ENCODE results near the gene OSMR.

The OSMR gene

GRCh38 chr5:38891563-38891962 is 45.8 kb downstream of the OSMR start:
- Histone ChIP-seq H3F3A (ENCODE audit: control insufficient read depth, insufficient read depth) (no peaks in the 10 kb centered on the region), H4K20me1 (ENCODE audit: control insufficient read depth, insufficient read depth, low read depth, low read length) (no peaks in the 10 kb centered on the region), H3K36me3 (ENCODE audit: control insufficient read depth, low read length) (no peaks in the 10 kb centered on the region), H3K9me3 (ENCODE audit: control insufficient read depth, insufficient read depth, low read length) (no peaks in the 10 kb centered on the region), H3K4me2 (ENCODE audit: low read length) (no peak overlapping the region), H3K27ac (ENCODE audit: low read depth, low read length) (no peak overlapping the region), H3K4me3 (ENCODE audit: low read length) (no peak overlapping the region), H3K79me2 (ENCODE audit: control insufficient read depth, low read length) (no peaks in the 10 kb centered on the region), H3K4me1 (ENCODE audit: control insufficient read depth, low read length) (no peaks in the 10 kb centered on the region), H3K9me2 (replicated peaks; ENCODE audit: control insufficient read depth, low read length) (no peaks in the 10 kb centered on the region), H3K27me3 (ENCODE audit: control insufficient read depth, low read length) (no peaks in the 10 kb centered on the region)
- no peak for TF ChIP-seq EZH2phosphoT487 (IDR thresholded peaks at IDR 0.05; ENCODE audit: borderline replicate concordance, low read length)
- no peak for TF ChIP-seq CTCF (IDR thresholded peaks at IDR 0.05; ENCODE audit: low read depth, low read length, poor library complexity, severe bottlenecking)

- Histone ChIP-seq H3K9me3 (ENCODE audit: control insufficient read depth, insufficient read depth, low read length) (no peaks in the 10 kb centered on the region), H3K9me2 (replicated peaks; ENCODE audit: control insufficient read depth, low read length) (no peaks in the 10 kb centered on the region), H3K27ac (ENCODE audit: low read depth, low read length) (no peak overlapping the region), H3K4me2 (ENCODE audit: low read length) (no peak overlapping the region), H3K36me3 (ENCODE audit: control insufficient read depth, low read length) (no peaks in the 10 kb centered on the region), H3K4me1 (ENCODE audit: control insufficient read depth, low read length) (no peaks in the 10 kb centered on the region), H3F3A (ENCODE audit: control insufficient read depth, insufficient read depth) (no peaks in the 10 kb centered on the region), H3K4me3 (ENCODE audit: low read length) (no peak overlapping the region), H3K27me3 (ENCODE audit: control insufficient read depth, low read length) (no peaks in the 10 kb centered on the region), H4K20me1 (ENCODE audit: control insufficient read depth, insufficient read depth, low read depth, low read length) (no peaks in the 10 kb centered on the region), H3K79me2 (ENCODE audit: control insufficient read depth, low read length) (no peaks in the 10 kb centered on the region)
- no peak for TF ChIP-seq CTCF (IDR thresholded peaks at IDR 0.05; ENCODE audit: low read depth, low read length, poor library complexity, severe bottlenecking)
- TF ChIP-seq EZH2phosphoT487 (IDR thresholded peaks at IDR 0.05; ENCODE audit: borderline replicate concordance, low read length), result no peak
Observed at GRCh38 chr5:38892363-38892762, 46.6 kb downstream of the OSMR start.

GRCh38 chr5:38896760-38897159 is 50.9 kb downstream of the OSMR start:
- Histone ChIP-seq H3K9me2 (replicated peaks; ENCODE audit: control insufficient read depth, low read length) (no peaks in the 10 kb centered on the region), H4K20me1 (ENCODE audit: control insufficient read depth, insufficient read depth, low read depth, low read length) (no peaks in the 10 kb centered on the region), H3K4me3 (ENCODE audit: low read length) (no peak overlapping the region), H3K27ac (ENCODE audit: low read depth, low read length) (no peak overlapping the region), H3F3A (ENCODE audit: control insufficient read depth, insufficient read depth) (no peaks in the 10 kb centered on the region), H3K4me1 (ENCODE audit: control insufficient read depth, low read length) (no peaks in the 10 kb centered on the region), H3K4me2 (ENCODE audit: low read length) (no peak overlapping the region), H3K36me3 (ENCODE audit: control insufficient read depth, low read length) (no peaks in the 10 kb centered on the region), H3K27me3 (ENCODE audit: control insufficient read depth, low read length) (no peaks in the 10 kb centered on the region), H3K9me3 (ENCODE audit: control insufficient read depth, insufficient read depth, low read length) (no peaks in the 10 kb centered on the region), H3K79me2 (ENCODE audit: control insufficient read depth, low read length) (no peaks in the 10 kb centered on the region)
- TF ChIP-seq EZH2phosphoT487 (IDR thresholded peaks at IDR 0.05; ENCODE audit: borderline replicate concordance, low read length) (no peak), CTCF (IDR thresholded peaks at IDR 0.05; ENCODE audit: low read depth, low read length, poor library complexity, severe bottlenecking) (no peak)

GRCh38 chr5:38899936-38900335 is 54.1 kb downstream of the OSMR start:
- Histone ChIP-seq H3K9me3 (ENCODE audit: control insufficient read depth, insufficient read depth, low read length) (no peaks in the 10 kb centered on the region; the same call in 1 of the 2 replicates), H3K27ac (ENCODE audit: low read depth, low read length) (no peak overlapping the region), H3K36me3 (ENCODE audit: control insufficient read depth, low read length) (no peaks in the 10 kb centered on the region), H3F3A (ENCODE audit: control insufficient read depth, insufficient read depth) (no peaks in the 10 kb centered on the region), H3K4me3 (ENCODE audit: low read length) (no peak overlapping the region), H4K20me1 (ENCODE audit: control insufficient read depth, insufficient read depth, low read depth, low read length) (no peaks in the 10 kb centered on the region), H3K9me2 (replicated peaks; ENCODE audit: control insufficient read depth, low read length) (no peaks in the 10 kb centered on the region), H3K4me1 (ENCODE audit: control insufficient read depth, low read length) (no peaks in the 10 kb centered on the region), H3K79me2 (ENCODE audit: control insufficient read depth, low read length) (no peaks in the 10 kb centered on the region), H3K27me3 (ENCODE audit: control insufficient read depth, low read length) (no peaks in the 10 kb centered on the region), H3K4me2 (ENCODE audit: low read length) (no peak overlapping the region)
- TF ChIP-seq EZH2phosphoT487 (IDR thresholded peaks at IDR 0.05; ENCODE audit: borderline replicate concordance, low read length) (no peak), CTCF (IDR thresholded peaks at IDR 0.05; ENCODE audit: low read depth, low read length, poor library complexity, severe bottlenecking) (no peak)
